GM19351 (cell line): ENCODE measurements around the gene ENG.

ENCODE experiments used
- ATAC-seq: cut with Tn5 transposase; IDR thresholded peaks from one replicate; pipeline ENCODE4 v1.9.1; 2021; ENCODE audit warnings: mild to moderate bottlenecking, moderate library complexity; ENCODE audit not compliant: unreplicated experiment

The ENG gene

GRCh38 chr9:127815512-127816361 lies 38.7 kb downstream of the ENG start:
- no peak for ATAC-seq

DNA sequence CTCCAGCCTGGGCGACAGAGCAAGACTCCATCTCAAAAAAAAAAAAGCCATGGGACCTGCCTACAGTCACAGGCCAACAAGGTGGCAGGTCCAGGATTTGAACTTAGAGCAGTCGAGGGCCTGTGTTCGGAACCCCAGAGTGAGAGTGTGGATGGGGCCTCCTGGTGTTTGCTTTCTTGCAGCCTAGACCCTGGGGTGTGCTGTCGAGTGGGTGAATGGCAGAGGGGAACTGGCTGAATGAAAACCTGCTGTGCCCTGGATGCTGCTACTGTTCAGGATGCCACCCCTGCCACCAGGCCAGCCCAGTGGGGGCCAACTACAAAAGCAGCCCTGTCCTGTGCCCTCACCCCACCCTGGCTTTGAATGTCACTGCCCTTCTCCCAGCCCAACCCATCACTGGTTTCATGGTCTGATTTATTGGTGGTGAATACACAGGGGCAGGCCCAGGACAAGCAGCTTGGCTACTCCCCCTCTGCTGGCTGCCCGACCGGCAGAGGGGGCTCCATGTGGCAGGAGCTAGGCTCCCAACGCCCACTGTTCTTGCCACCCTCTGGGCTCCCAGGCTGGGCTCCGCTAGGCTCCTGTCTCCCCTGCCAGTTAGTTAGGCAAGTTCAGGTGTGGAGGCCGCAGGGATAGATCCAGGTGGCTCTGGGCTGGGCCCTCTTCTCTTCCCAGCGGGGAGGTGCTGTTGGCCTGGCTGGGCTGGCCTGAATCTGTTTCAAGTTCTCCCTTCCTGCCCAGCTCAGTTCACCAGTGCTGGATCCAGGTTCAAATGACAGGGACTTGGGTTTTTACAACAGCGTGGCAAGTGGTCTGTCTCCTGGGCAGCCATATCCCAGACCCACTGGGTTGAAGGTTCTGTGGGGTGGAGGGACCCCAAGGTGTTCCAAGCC lies 39.6 kb downstream of the ENG start:
- no peak for ATAC-seq

- no peak for ATAC-seq
Measured at GRCh38 chr9:127813686-127814226, 40.7 kb downstream of the ENG start.

GRCh38 chr9:127812936-127813675 lies 41.4 kb downstream of the ENG start:
- ATAC-seq, result no peak

DNA sequence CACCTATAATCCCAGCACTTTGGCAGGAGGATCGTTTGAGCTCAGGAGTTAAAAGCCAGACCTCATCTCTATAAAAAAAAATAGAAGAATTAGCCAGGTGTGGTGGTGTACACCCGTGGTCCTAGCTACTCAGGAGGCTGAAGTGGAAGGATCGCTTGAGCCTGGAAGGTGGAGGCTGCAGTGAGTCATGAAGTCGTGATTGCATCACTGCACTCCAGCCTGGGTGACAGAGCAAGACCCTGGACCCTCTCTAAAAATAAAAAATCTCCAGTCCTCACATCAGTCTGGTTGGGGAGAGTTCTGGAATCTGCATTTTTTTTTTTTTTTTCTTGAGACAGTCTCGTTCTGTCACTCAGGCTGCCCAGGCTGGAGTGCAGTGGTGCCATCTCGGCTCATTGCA lies 42.4 kb downstream of the ENG start:
- no peak for ATAC-seq

DNA sequence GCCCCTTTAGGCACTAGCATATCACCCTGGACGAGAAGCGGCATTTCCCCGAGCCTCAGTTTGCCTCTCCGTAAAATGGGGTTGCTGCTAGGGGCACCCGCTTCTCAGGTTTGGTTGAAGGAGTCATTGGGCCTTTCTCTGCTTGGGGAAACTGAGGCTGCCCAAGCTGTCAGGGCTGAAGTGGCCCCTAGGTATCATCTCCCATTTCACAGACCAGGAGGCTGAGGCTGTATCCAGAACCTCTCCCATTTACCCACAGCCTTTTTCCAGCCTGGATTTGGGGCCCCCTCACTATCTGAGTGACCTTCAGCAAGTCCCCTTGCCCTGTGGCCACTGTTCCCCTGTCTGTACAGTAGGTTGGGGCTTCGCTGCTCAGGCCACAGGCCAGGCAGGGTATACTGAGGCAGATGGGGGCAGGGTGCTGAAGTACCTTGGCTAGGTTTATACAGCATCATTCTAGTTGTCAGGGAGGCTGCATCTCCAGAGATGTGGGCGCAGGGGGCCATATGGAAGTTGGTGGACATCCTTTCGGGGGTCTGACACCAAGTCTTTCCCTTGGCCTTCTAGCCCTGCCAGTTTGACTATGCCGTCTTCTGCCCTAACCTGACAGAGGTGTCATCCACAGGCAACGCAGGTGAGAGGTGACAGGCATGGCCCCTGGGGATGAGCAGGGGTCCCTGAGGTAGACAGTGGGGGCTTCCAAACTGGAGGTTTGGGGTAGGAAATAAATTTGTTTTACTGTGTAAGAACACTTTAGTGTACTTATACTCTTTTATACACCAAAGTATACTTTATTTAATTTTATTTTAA lies 43.9 kb downstream of the ENG start:
- no peak for ATAC-seq

DNA sequence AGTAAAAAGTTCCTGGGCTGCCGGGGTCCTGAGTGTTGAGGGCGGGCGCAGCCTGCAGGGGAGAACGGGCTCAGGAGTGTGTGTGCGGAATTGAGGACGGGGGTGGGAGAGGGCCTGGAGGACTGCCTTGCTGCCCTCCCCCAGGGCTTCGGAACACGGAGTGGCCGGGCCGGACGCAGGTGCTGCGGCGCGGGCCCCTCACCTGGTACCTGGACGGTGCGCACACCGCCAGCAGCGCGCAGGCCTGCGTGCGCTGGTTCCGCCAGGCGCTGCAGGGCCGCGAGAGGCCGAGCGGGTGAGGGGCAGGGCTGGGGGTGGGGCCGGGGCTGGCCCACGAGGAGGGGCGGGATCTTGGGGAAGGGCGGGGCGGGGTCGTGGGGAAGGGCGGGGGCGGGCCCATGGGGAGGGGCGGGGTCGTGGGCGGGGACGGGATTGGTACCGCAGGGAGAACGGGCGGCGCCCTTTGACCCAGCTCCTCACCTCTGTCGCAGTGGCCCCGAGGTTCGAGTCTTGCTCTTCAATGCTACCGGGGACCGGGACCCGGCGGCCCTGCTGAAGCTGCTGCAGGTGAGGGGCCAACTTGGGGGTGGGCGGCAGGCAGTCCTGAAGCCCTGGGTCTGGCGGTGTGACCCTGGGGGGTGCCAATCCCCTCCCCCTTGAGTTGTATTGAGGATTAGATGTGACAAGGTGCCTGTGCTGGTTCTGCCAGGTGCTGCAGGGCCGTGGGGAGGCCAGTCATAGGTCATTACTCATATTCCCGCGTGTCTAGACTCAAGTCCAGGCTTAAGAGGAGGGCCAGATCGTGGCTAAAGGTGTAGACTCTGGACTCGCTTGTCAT lies 44.7 kb downstream of the ENG start:
- ATAC-seq, result no peak

- no peak for ATAC-seq
Measured at GRCh38 chr9:127809002-127809539, 45.4 kb downstream of the ENG start.

DNA sequence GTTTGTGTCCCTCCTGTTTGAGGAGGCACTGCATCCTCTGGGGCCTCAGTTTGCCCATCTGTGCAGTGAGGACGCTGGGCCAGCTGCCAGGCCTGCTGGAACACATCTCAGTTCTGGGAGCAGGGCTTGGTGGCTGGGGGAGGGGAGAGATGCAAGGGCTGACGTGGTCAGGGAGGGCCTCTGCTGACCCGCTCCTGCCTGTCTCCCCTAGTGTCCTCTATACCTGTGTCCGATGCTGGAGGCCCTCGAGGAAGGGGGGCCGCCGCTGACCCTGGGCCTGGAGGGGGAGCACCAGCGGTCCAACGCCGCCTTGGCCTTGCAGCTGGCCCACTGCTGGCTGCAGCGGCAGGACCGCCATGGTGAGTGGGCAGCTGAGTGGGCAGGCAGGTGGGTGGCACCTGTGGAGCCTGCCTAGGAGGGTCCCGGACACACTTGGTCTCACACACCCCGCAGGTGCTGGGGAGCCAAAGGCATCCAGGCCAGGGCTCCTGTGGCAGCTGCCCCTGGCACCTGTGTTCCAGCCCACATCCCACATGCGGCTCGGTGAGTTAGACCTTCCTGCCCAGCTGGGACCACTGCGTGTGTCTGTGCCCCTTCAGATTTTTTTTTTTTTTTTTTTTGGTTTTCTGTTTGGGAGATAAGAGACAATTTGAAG lies 46.0 kb downstream of the ENG start:
- ATAC-seq, result no peak

DNA sequence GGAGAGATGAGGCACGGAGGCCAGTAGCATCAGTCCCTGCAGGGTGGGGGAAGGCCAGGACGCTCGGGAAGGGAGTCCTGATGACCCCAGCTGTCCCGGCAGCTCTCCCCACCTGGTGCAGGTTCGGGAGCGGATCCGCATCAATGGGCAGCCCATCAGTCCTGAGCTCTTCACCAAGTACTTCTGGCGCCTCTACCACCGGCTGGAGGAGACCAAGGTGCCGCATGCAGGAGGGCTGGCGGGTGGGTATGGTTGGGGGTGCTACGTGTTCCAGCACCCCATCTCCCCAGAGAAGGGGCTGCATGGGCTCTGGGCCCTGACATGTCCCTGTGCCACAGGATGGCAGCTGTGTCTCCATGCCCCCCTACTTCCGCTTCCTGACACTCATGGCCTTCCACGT lies 47.6 kb downstream of the ENG start:
- no peak for ATAC-seq

DNA sequence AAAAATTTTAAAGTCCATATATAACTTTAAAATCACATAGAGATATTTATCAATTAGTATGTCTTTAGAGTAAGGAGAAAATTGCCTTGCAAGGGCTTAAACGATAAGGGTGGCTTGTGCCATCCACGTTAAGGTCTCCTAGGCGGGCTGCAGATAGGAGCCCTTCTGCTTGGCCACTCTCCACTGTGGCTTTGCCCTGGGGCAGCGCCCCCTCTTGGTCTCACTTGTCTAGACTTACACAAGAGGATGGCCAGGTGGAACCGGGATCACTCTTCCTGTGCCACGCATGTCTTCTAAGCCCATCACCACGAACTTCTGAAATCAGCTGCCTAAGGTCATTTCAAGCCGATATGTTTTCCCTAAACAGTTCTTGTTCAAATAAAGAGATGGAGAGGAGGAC lies 48.8 kb downstream of the ENG start:
- ATAC-seq, result no peak

- ATAC-seq, result no peak
Measured at GRCh38 chr9:127803507-127804352, 50.7 kb downstream of the ENG start.

DNA sequence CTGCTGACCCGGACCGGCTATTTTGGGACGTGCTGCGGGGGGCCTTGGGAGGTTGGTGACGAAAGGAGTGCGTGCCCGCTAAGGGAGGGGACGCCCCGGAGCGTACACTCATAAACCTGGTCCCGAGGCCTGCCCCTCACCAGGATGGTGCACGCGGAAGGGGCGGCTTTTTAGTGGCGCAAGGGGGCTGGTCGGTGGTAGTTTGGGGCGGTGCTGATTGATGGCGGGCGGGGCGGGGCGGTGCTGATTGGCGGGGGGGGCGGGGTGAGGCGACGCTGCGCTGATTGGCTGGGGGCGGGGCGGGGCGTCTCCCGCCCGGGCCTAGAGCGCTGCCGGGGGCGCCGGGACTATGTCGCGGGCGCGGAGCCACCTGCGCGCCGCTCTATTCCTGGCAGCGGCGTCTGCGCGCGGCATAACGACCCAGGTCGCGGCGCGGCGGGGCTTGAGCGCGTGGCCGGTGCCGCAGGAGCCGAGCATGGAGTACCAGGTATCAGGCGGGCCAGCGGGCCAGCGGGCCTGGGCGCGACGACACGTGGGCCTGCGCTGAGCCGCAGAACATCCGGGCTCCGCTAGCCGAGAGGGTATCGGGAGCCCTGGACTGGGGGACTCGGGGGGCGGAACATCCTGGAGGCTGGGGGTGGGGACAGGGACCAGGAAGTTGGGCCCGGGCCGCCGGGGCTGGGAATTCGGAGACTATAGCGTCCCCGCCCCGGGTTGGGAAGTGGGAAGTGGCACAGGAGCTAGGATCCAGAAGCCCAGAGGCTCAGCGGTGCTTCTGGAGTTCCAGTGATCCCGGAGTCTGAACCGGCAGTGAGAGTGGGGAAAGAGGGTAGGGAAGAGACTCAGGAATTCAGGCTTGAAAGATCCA lies 51.6 kb downstream of the ENG start, which contains the start of gene FPGS:
Gene FPGS, plus strand, starts transcription at position 307 of the 868 bp plus-strand sequence. Its CDS starts 43 bp downstream, at position 350.
- peak; percentile 72 for ATAC-seq

DNA sequence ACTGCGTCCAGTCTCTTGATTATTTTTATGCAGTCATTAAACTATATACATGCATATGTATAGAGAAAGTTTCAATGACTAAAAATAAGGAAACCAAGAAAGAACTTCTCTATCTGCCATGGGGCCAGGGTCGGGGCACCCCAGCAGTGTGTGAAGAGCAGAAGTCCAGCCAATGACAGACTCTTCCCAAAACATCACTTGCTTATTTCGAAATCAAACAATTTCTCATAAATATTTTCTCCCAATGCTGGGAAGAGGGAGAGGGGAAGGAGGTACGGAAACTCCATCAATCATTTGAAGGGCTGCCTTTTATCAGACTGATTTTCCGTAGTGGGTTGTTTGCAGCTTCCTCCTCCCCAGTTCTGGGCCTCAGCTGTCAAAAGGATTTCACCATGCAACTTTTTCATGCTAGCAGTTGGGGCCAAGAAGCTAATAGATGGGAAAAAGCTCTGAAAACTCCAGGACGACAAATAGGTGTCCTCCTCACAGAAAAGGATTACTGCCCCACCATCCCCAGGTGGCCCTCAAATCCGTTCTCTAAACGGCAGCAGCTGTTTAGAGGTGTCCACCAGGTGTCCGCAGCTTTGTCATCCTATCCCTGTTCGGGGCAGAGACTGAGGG lies 52.4 kb downstream of the ENG start:
- ATAC-seq, result no peak

DNA sequence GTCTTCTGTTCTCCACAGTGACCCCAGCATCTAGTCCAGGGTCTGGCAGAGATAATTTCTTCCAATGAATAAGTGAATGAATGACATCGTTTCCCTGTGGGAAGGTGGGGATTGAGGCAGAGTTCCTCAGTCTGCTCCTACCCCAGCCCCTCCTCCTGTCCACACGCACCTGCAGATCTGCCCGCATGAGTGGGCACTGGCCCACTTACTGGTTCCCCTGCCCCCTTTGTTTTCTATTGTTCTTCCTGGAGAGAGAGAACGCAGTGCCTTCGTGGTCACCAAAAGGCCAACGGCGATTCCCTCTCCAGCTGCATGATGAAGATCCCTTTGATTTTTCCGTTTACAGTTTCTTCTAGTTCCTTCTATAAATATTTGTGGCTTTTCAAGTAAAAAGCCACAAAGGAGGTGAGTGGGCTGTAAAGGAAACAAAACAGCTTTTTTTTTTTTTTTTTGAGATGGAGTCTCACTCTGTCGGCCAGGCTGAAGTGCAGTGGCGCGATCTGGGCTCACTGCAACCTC lies 57.5 kb downstream of the ENG start:
- ATAC-seq, result no peak
